ENCODE data around the gene PIH1D1.
"Not testable (repeated sequence)": the region's sequence is repeated elsewhere in the genome, so short reads cannot be mapped to it uniquely, and the experiment has no call there.

Gene PIH1D1

GRCh38 chr19:49462492-49462891, 10.9 kb upstream of the PIH1D1 start:
- no peak overlapping the region for H3K4me3 ChIP-seq (ENCODE audit: low read depth, low read length)
- no peak for TF ChIP-seq CTCF (IDR thresholded peaks at IDR 0.05; ENCODE audit: borderline replicate concordance, insufficient read depth, low read depth, low read length)

- H3K4me3 ChIP-seq (ENCODE audit: low read depth, low read length), result no peak overlapping the region
- no peak for TF ChIP-seq CTCF (IDR thresholded peaks at IDR 0.05; ENCODE audit: borderline replicate concordance, insufficient read depth, low read depth, low read length)
Measured at GRCh38 chr19:49461656-49462055, 10.0 kb upstream of the PIH1D1 start.

DNA sequence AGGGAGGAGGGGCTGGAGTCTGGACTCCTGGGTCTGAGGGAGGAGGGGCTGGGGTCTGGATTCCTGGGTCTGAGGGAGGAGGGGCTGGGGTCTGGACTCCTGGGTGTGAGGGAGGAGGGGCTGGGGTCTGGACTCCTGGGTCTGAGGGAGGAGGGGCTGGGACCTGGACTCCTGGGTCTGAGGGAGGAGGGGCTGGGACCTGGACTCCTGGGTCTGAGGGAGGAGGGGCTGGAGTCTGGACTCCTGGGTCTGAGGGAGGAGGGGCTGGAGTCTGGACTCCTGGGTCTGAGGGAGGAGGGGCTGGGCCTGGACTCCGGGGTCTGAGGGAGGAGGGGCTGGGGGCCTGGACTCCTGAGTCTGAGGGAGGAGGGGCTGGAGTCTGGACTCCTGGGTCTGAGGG, 9.5 kb upstream of the PIH1D1 start:
- not testable (repeated sequence) for H3K4me3 ChIP-seq (ENCODE audit: low read depth, low read length)

DNA sequence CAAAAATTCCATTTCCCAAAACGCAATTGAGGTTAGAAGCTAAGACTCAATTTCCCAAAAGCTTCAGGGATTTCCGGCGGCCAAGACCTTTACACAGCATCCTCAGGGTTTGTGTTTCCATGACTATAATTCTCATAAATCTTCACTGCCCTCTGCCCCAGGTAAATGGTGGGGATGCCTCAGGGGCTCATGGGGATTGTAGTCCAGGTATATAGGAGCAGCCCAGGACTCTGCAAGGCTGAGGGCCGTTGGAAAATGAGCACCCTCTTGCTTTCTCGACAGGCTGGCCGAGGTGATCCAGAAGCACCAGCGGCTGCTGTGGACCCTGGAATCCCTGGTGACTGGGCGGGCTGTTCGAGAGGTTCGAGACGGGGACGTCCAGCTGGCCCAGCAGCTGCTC, 7.8 kb upstream of the PIH1D1 start:
- TF ChIP-seq CTCF (IDR thresholded peaks at IDR 0.05; ENCODE audit: borderline replicate concordance, insufficient read depth, low read depth, low read length), result no peak
- no peak overlapping the region for H3K4me3 ChIP-seq (ENCODE audit: low read depth, low read length)

GRCh38 chr19:49458567-49458903, 6.9 kb upstream of the PIH1D1 start:
- H3K4me3 ChIP-seq (ENCODE audit: low read depth, low read length), result no peak overlapping the region
- no peak for TF ChIP-seq CTCF (IDR thresholded peaks at IDR 0.05; ENCODE audit: borderline replicate concordance, insufficient read depth, low read depth, low read length)

GRCh38 chr19:49456326-49456725, 4.7 kb upstream of the PIH1D1 start:
- H3K4me3 ChIP-seq (ENCODE audit: low read depth, low read length), result no peak overlapping the region
- no peak for TF ChIP-seq CTCF (IDR thresholded peaks at IDR 0.05; ENCODE audit: borderline replicate concordance, insufficient read depth, low read depth, low read length)

- no peak overlapping the region for H3K4me3 ChIP-seq (ENCODE audit: low read depth, low read length)
- TF ChIP-seq CTCF (IDR thresholded peaks at IDR 0.05; ENCODE audit: borderline replicate concordance, insufficient read depth, low read depth, low read length), result no peak
Measured at GRCh38 chr19:49455773-49456172, 4.2 kb upstream of the PIH1D1 start.

GRCh38 chr19:49453757-49454240, 2.2 kb upstream of the PIH1D1 start:
- peak overlapping the region; percentile 68 for H3K4me3 ChIP-seq (ENCODE audit: low read depth, low read length)
- TF ChIP-seq CTCF (IDR thresholded peaks at IDR 0.05; ENCODE audit: borderline replicate concordance, insufficient read depth, low read depth, low read length), result no peak

Data from GM12875 (cell line).